Tibial nerve (tissue), 4 donors: ENCODE measurements around the gene TP63.

Experiments
- CTCF ChIP-seq, 5 experiments: fragments of 200-600 bp in 3 of 5; fragments of 450-650 bp in 2 of 5; sonication (generic) in 3 of 5; IDR thresholded peaks; one replicate each; pipeline ENCODE4 v1.5.1; 2016 to 2019; ENCODE audit warnings: antibody characterized with exemption in 5 of 5, mild to moderate bottlenecking in 3 of 5, moderate library complexity in 2 of 5
- EP300 ChIP-seq, 2 donors: sonication (generic); formaldehyde crosslinking; IDR thresholded peaks; one replicate each; pipeline ENCODE4 v1.6.1; 2017; ENCODE audit warnings: antibody characterized with exemption in 2 of 2, mild to moderate bottlenecking in 1 of 2
- POLR2A ChIP-seq, 2 donors: fragments of 450-650 bp; IDR thresholded peaks; one replicate each; pipeline ENCODE4 v1.6.1; 2017; ENCODE audit warnings: antibody characterized with exemption in 2 of 2, mild to moderate bottlenecking in 2 of 2, moderate library complexity in 2 of 2

- TF ChIP-seq CTCF (IDR thresholded peaks at IDR 0.05) (no peak), POLR2A (IDR thresholded peaks at IDR 0.05) (no peak), EP300 (IDR thresholded peaks at IDR 0.05) (no peak)
Measured at GRCh38 chr3:189911001-189911400, 279.8 kb downstream of the TP63 start.
